ENCODE results near the gene LNX1. TPM values are rescaled to one million over a fixed set of nuclear protein-coding genes. Genes with fewer than 3 reads are reported as not detected.
A peak's percentile ranks its signal among the peaks of the same experiment; 100 is the strongest.

LNX1 gene
- total and polyA plus RNA-seq, 2 of the 8 experiments (the other 6 are each of a cell fraction or from before 2014, with no cell fraction given) = 2.7 to 3.8 TPM

GRCh38 chr4:53576071-53576617, 15.1 kb downstream of the LNX1 start:
- Histone ChIP-seq H3K23ac (ENCODE audit: insufficient read length) (no peak overlapping the region), H4K8ac (ENCODE audit: extremely low read depth, insufficient read depth, low read length) (no peak overlapping the region), H3K79me1 (ENCODE audit: low read depth, low read length) (no peaks in the 10 kb centered on the region), H2BK15ac (ENCODE audit: low read length) (no peak overlapping the region), H4K91ac (replicated peaks; ENCODE audit: insufficient read length, low read length) (no peak overlapping the region), H3K18ac (ENCODE audit: extremely low read depth, low read length) (no peak overlapping the region), H3K9me3 (ENCODE audit: insufficient read depth in 2 of 2, low read depth in 1 of 2, low read length in 1 of 2) (no peaks in the 10 kb centered on the region), H2BK5ac (ENCODE audit: low read depth, low read length) (no peak overlapping the region), H3K4me1 (replicated peaks in 1 of 4; ENCODE audit: control insufficient read depth in 3 of 4, insufficient read depth in 4 of 4, low read length in 3 of 4) (peaks cover 0 to 3% (median 0%) of the 10 kb centered on the region in 4 experiments; a peak in 2 of 7 replicates), H4K5ac (ENCODE audit: insufficient read length, low read depth, low read length) (no peak overlapping the region), H3K4me3 (ENCODE audit: extremely low read depth in 1 of 4, insufficient read depth in 2 of 4, low read depth in 3 of 4, low read length in 4 of 4) (no peak overlapping the region), H4K20me1 (replicated peaks in 1 of 2; ENCODE audit: control insufficient read depth in 1 of 2, insufficient read depth in 2 of 2, low read length in 2 of 2) (no peaks in the 10 kb centered on the region), H2AFZ (ENCODE audit: low read length) (no peak overlapping the region), H2BK120ac (replicated peaks; ENCODE audit: low read depth, low read length) (no peak overlapping the region), H3K14ac (ENCODE audit: insufficient read length) (no peak overlapping the region), H3K79me2 (ENCODE audit: control insufficient read depth in 1 of 2, insufficient read depth in 2 of 2, low read length in 2 of 2) (no peaks in the 10 kb centered on the region), H3K36me3 (ENCODE audit: control insufficient read depth in 2 of 4, insufficient read depth in 4 of 4, low read length in 3 of 4) (no peaks in the 10 kb centered on the region), H3K27ac (ENCODE audit: low read depth, low read length) (no peak overlapping the region), H3K27me3 (replicated peaks in 1 of 4; ENCODE audit: control insufficient read depth in 3 of 4, extremely low read depth in 1 of 4, insufficient read depth in 3 of 4, low read length in 3 of 4) (no peaks in the 10 kb centered on the region), H2BK12ac (ENCODE audit: low read depth, low read length) (peak overlapping the region; percentile 42; the same call in 1 of the 2 replicates), H3K4me2 (ENCODE audit: insufficient read depth in 1 of 2, low read depth in 2 of 2, low read length in 2 of 2) (no peak overlapping the region), H2AK5ac (ENCODE audit: low read depth, low read length) (no peak overlapping the region), H3K56ac (replicated peaks; ENCODE audit: insufficient read length, low read depth, low read length) (no peak overlapping the region), H3K4ac (replicated peaks; ENCODE audit: insufficient read length, low read depth, low read length) (no peak overlapping the region), H3K9ac (replicated peaks in 1 of 4; ENCODE audit: extremely low read depth in 1 of 4, low read depth in 3 of 4, low read length in 3 of 4) (no peak overlapping the region), H2BK20ac (ENCODE audit: low read length) (no peak overlapping the region), H3K23me2 (ENCODE audit: low read depth, low read length) (no peaks in the 10 kb centered on the region)
- ChIA-PET POLR2A (ENCODE audit: partially characterized antibody) (no interaction called here), CTCF (ENCODE audit: partially characterized antibody) (interaction anchor here (1.5 kb wide), 1 partner anchor 26 kb away, joined by 6 read pairs; no protein-coding TSS in a partner anchor)
- DNase-seq (ENCODE audit: low read depth in 1 of 2, low spot score in 2 of 2) = no peak
- WGBS, 2 experiments (ENCODE audit: extremely low coverage in 1 of 2, insufficient coverage in 1 of 2, insufficient read length in 1 of 2, insufficient replicate concordance in 2 of 2, low coverage in 1 of 2, low lambda C conversion rate in 2 of 2, missing lambda C conversion rate in 1 of 2) = 94% methylated on average over 9 of the region's 9 CpGs; no CpG with 5 or more reads in 1 of the 2 experiments
- no peak for FAIRE-seq
- TF ChIP-seq ASH2L (IDR thresholded peaks at IDR 0.05; ENCODE audit: low read length) = no peak
- TF ChIP-seq CBX8 (IDR thresholded peaks at IDR 0.05; ENCODE audit: borderline replicate concordance, low read depth, low read length) = no peak
- no peak for TF ChIP-seq TAF7 (optimal IDR thresholded peaks at IDR 0.05; ENCODE audit: borderline replicate concordance, low read depth, low read length)
- TF ChIP-seq BCL11A (IDR thresholded peaks at IDR 0.05; ENCODE audit: low read depth in 2 of 2, low read length in 2 of 2) = no peak
- no peak for TF ChIP-seq PHF8 (conservative IDR thresholded peaks at IDR 0.05; ENCODE audit: low read depth, low read length)
- no peak for TF ChIP-seq KDM5A (IDR thresholded peaks at IDR 0.05; ENCODE audit: low read length)
- TF ChIP-seq CBX5 (IDR thresholded peaks at IDR 0.05; ENCODE audit: low read depth, low read length) = no peak
- no peak for TF ChIP-seq GTF2F1 (IDR thresholded peaks at IDR 0.05; ENCODE audit: borderline replicate concordance, low read depth, low read length)
- TF ChIP-seq TCF12 (IDR thresholded peaks at IDR 0.05; ENCODE audit: low read depth, low read length) = no peak
- TF ChIP-seq MAFK (IDR thresholded peaks at IDR 0.05; ENCODE audit: low read depth, low read length) = no peak
- TF ChIP-seq ZNF274 (IDR thresholded peaks at IDR 0.05; ENCODE audit: borderline replicate concordance, extremely low read depth, low read length) = no peak
- TF ChIP-seq CHD1 (IDR thresholded peaks at IDR 0.05; ENCODE audit: low read depth, low read length) = no peak
- TF ChIP-seq KDM1A (IDR thresholded peaks at IDR 0.05; ENCODE audit: borderline replicate concordance, low read length) = no peak
- TF ChIP-seq BACH1 (IDR thresholded peaks at IDR 0.05; ENCODE audit: low read length) = no peak
- no peak for TF ChIP-seq TEAD4 (IDR thresholded peaks at IDR 0.05; ENCODE audit: low read depth, low read length)

Data from H1 (cell line).